Stimulated activated naive CD8-positive, alpha-beta T cell treated with anti-CD3 and anti-CD28 coated beads, Interleukin-15, Interleukin-2, amounts not matched to agents 100 ng/mL and 50 ng/mL, for 24 hours (primary cell): ENCODE data around the gene ACTL7B.

Experiments
- H3K27ac Mint-ChIP-seq: one replicate; pipeline ENCODE4 v1.8.0; 2021; ENCODE audit warnings: mild to moderate bottlenecking, mixed read lengths
- H3K27me3 Mint-ChIP-seq: one replicate; pipeline ENCODE4 v1.8.0; 2021; ENCODE audit warnings: mixed read lengths
- H3K36me3 Mint-ChIP-seq: one replicate; pipeline ENCODE4 v1.8.0; 2021; ENCODE audit warnings: low read depth, mixed read lengths
- H3K4me1 Mint-ChIP-seq: one replicate; pipeline ENCODE4 v1.8.0; 2021; ENCODE audit warnings: low read depth, mixed read lengths
- H3K4me3 Mint-ChIP-seq: one replicate; pipeline ENCODE4 v1.8.0; 2021; ENCODE audit warnings: mild to moderate bottlenecking, mixed read lengths
- H3K9me3 Mint-ChIP-seq: one replicate; pipeline ENCODE4 v1.8.0; 2021; ENCODE audit warnings: mixed read lengths

The ACTL7B gene

DNA sequence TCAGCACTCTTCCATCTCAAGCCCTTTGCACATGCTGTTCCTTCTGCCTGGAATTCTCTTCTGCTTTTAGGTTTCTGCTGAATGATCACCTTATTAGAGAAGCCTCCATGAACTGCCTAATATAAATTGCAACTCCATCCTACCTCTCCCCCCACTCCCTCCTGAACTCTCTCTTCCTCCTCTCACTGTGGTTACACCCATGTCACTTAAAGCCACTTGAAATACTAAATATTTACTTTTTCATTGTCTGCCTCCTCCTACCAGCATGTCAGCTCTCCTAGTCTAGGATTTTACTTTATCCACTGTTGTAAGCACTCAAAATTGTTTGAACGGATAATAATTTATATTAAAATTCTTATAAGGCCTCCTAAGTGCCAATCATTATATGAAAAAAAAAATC, 43.8 kb downstream of the ACTL7B start:
- Mint-ChIP-seq H3K27ac (no peak overlapping the region), H3K9me3 (no peaks in the 10 kb centered on the region), H3K4me1 (peaks cover 12% of the 10 kb centered on the region), H3K27me3 (peaks cover 15% of the 10 kb centered on the region), H3K36me3 (no peaks in the 10 kb centered on the region), H3K4me3 (no peak overlapping the region)

DNA sequence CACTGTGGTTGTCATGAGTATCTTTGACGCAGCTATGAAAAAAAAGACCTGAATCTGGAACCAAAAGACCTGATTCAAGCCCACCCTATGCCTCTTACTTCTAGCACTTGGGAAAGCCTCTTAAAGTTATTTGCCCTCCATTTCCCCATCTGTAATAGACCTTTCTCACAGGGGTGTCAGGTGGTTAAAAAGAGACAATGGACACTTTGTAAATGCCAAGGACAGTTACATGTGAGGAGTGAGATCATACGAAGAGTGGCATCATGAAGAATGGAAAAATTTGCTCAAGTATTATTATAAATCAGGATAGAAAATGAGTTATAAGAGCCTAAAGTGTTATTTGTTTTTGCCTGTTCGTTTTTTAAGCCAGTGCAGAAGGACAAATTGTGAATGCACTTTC, 46.5 kb downstream of the ACTL7B start:
- Mint-ChIP-seq H3K36me3 (no peaks in the 10 kb centered on the region), H3K9me3 (no peaks in the 10 kb centered on the region), H3K27ac (no peak overlapping the region), H3K4me3 (no peak overlapping the region), H3K4me1 (no peaks in the 10 kb centered on the region), H3K27me3 (peaks cover 8% of the 10 kb centered on the region)
